Lung (tissue), 12 donors: ENCODE results near the gene OGA. TPM values are rescaled to one million over a fixed set of nuclear protein-coding genes. Genes with fewer than 3 reads are reported as not detected.

Experiments used
- ATAC-seq: fragments of 200-7000 bp; cut with Tn5 transposase; one replicate; pipeline ENCODE4 v1.9.1; 2020; ENCODE audit warnings: moderate number of reproducible peaks; ENCODE audit not compliant: insufficient read depth, low FRiP score
- DNase-seq, 3 donors: peaks; one replicate each; pipeline ENCODE4 v3.0.0-alpha.2; 2013 to 2017
- H3K27ac ChIP-seq, 2 donors: one replicate each; pipeline ENCODE4 v1.5.1; 2013; ENCODE audit warnings: mild to moderate bottlenecking in 2 of 2, moderate library complexity in 2 of 2, control low read depth in 1 of 2, inconsistent platforms in 1 of 2, low read depth in 1 of 2, low read length in 1 of 2
- H3K27me3 ChIP-seq, 3 donors: one replicate each; pipeline ENCODE4 v1.5.1; 2013; ENCODE audit warnings: low read length in 2 of 3; ENCODE audit not compliant: control insufficient read depth in 3 of 3, insufficient read depth in 3 of 3
- H3K36me3 ChIP-seq, 4 donors: one replicate each; pipeline ENCODE4 v1.5.1; 2013; ENCODE audit warnings: low read length in 4 of 4, mild to moderate bottlenecking in 1 of 4, moderate library complexity in 1 of 4; ENCODE audit not compliant: control insufficient read depth in 4 of 4, insufficient read depth in 4 of 4
- H3K4me1 ChIP-seq, 5 donors: one replicate each; pipeline ENCODE4 v1.5.1; 2013; ENCODE audit warnings: low read length in 5 of 5, mild to moderate bottlenecking in 2 of 5, moderate library complexity in 1 of 5; ENCODE audit not compliant: control insufficient read depth in 5 of 5, insufficient read depth in 5 of 5
- H3K4me3 ChIP-seq: one replicate; pipeline ENCODE4 v1.5.1; 2013; ENCODE audit warnings: mild to moderate bottlenecking, control low read depth, moderate library complexity
- H3K9ac ChIP-seq, 2 donors: one replicate each; pipeline ENCODE4 v1.5.1; 2013; ENCODE audit warnings: low read length in 2 of 2, control low read depth in 1 of 2; ENCODE audit not compliant: insufficient read depth in 1 of 2
- H3K9me3 ChIP-seq, 4 donors: one replicate each; pipeline ENCODE4 v1.5.1; 2013; ENCODE audit warnings: low read length in 3 of 4, mild to moderate bottlenecking in 1 of 4, moderate library complexity in 1 of 4; ENCODE audit not compliant: control insufficient read depth in 4 of 4, insufficient read depth in 3 of 4
- WGBS, 2 donors: extraction: QIAGEN DNeasy Blood & Tissue Kit; methylation state at CpG; one replicate each; pipeline ENCODE4 v1.1.7; 2013; 5-methylcytosine and 5-hydroxymethylcytosine counted together
- polyA plus RNA-seq, 2 donors: library from polyadenylated mRNA; stranded (reverse); fragments of 200-250 nt; gene quantifications; one replicate each; pipeline ENCODE4 v1.2.1, GENCODE V29; 2013
- total RNA-seq, 2 donors: library from RNA; depleted of rRNA in 1 of 2; stranded (reverse); fragments of >200 nt in 1 of 2; gene quantifications; one replicate each; pipeline ENCODE4 v1.2.1, GENCODE V29; 2014 to 2021
- TF ChIP-seq, protein P1 (sequence below): IDR thresholded peaks from 2 replicates; pipeline ENCODE4 v1.5.1; 2012; ENCODE audit warnings: mild to moderate bottlenecking; ENCODE audit errors: control extremely low read depth, extremely low read depth
- donor health status: control.
- donor health status: control.
- donor health status: Bipolar disorder and iron deficiency.
- donor health status: healthy.
- donor health status: DM: yes; HTN: yes; CAD: no.

The OGA gene
- total and polyA plus RNA-seq, 4 donors, result 45.7 to 362 (median 69.7) TPM

DNA sequence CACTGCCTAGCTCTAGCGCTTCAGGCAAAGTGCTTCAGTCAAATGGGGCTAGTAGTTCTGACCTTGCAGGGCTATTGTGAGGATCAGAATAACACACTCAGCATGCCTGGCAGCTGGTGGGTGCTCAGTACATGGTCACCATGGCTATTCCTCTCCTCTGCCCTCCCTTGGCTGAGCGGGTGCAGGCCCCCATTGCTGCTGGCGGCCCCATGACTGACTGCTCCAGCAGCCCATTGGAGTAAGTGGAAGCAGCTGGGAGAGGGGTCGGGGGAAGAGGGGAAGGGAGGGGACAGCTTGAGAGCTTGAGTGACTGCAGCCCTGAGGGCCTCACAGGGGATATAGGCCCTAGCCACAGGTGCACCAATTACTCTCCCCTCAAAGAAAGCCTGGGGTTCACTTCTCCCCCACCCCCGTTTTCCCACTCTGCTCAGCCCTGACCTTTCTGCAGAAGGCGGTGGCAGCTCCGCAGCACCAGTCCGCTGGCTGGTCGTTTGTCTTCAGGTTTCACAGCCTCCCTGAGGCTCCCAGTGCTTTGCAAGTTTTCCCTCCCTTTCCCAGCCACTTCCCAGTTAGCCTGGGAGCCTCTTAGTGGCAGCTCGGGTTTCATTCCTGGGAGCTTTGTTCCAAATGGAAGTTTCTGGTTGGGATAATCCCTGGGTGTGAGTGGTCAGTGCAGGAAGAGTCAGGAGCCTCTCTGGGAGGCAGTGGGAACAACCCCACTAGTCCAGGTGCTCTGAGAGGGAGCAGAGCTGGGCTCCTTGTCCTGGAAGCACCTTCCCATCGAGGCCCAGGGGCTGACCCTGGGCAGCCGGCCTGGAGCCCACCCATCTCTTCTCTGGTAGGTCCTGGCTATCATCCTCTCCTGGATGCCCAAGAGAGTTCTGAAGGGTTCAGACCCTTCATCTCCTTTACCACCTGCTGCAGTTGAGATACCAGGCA lies 58.7 kb downstream of the OGA start:
- ATAC-seq (no peak), DNase-seq (no peak)
- no peak overlapping the region for H3K9ac ChIP-seq
- no peaks in the 10 kb centered on the region for H3K36me3 ChIP-seq
- H3K4me3 ChIP-seq, result no peak overlapping the region
- TF ChIP-seq, protein P1, sequence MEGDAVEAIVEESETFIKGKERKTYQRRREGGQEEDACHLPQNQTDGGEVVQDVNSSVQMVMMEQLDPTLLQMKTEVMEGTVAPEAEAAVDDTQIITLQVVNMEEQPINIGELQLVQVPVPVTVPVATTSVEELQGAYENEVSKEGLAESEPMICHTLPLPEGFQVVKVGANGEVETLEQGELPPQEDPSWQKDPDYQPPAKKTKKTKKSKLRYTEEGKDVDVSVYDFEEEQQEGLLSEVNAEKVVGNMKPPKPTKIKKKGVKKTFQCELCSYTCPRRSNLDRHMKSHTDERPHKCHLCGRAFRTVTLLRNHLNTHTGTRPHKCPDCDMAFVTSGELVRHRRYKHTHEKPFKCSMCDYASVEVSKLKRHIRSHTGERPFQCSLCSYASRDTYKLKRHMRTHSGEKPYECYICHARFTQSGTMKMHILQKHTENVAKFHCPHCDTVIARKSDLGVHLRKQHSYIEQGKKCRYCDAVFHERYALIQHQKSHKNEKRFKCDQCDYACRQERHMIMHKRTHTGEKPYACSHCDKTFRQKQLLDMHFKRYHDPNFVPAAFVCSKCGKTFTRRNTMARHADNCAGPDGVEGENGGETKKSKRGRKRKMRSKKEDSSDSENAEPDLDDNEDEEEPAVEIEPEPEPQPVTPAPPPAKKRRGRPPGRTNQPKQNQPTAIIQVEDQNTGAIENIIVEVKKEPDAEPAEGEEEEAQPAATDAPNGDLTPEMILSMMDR, result no peak
- H3K27me3 ChIP-seq, result peaks cover 0 to 5% (median 0%) of the 10 kb centered on the region in 3 donors
- H3K4me1 ChIP-seq, result no peaks in the 10 kb centered on the region
- no peaks in the 10 kb centered on the region for H3K9me3 ChIP-seq
- H3K27ac ChIP-seq, result no peak overlapping the region
- WGBS, 2 donors, result 71 to 75% methylated on average over 12 of the region's 12 CpGs

DNA sequence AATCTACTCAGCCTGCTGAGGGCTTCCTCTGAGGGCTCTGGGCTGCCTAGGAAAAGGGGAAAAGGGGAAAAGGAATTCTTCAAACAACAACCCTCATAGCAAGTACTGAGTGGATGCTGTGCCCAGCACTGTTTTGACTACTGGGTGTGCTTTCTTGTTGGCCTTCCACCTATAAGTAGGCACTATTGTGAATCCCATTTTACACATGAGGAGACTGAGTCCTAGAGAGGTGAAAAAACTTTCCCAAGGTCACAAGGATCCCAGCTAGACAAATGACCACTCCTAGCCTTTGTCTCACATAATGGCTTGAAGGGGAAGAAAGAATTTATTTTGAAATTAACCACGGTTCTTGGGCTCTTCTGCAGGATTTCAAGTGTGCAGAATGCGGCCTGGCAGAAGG lies 59.4 kb downstream of the OGA start:
- Histone ChIP-seq H3K27ac (no peak overlapping the region), H3K9ac (no peak overlapping the region), H3K9me3 (no peaks in the 10 kb centered on the region), H3K4me3 (no peak overlapping the region), H3K4me1 (no peaks in the 10 kb centered on the region), H3K36me3 (no peaks in the 10 kb centered on the region), H3K27me3 (peaks cover 0 to 5% (median 2%) of the 10 kb centered on the region in 3 donors)
- no peak for DNase-seq
- TF ChIP-seq, protein P1, result no peak
- no peak for ATAC-seq
- 68 to 71% methylated on average over 2 of the region's 2 CpGs for WGBS, 2 donors

DNA sequence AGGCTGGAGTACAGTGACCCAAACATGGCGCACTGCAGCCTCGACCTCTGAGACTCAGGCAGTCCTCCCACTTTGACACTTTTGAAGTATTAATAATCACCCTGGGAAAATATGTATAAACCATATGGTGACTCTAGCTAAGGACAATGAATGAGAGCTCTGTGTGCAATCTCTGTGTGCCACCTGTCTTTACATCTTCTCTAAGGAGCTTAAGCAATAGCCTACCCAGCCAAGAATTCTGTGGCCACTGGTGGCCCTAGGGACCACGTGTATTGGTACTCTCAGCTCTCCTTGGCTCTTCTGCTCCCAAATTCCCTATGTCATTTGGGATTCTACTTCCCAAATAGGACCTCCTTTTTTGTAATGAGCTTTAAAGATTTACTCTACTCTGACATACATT lies 66.0 kb downstream of the OGA start:
- ATAC-seq (no peak), DNase-seq (no peak)
- Histone ChIP-seq H3K9me3 (no peaks in the 10 kb centered on the region), H3K4me3 (no peak overlapping the region), H3K36me3 (no peaks in the 10 kb centered on the region), H3K9ac (no peak overlapping the region), H3K27me3 (peaks cover 0 to 2% (median 0%) of the 10 kb centered on the region in 3 donors), H3K27ac (no peak overlapping the region), H3K4me1 (no peaks in the 10 kb centered on the region)
- TF ChIP-seq, protein P1, result no peak
- 75 to 84% methylated on average over 3 of the region's 3 CpGs for WGBS, 2 donors
